OCI-LY7 (cell line): ENCODE results near the gene C19orf25. TPM values are rescaled to one million over a fixed set of nuclear protein-coding genes. Genes with fewer than 3 reads are reported as not detected.

Experiments
- BruUV-seq: library from RNA; stranded (reverse); fragments of 400-500 nt; replicated peaks from 2 replicates; lab custom pipeline; 2021; lab: Mats Ljungman, UMichigan
- CTCF ChIA-PET: fragments of 300-600 bp; sonication (Branson Sonifier 250); formaldehyde crosslinking; loops from one replicate; lab custom pipeline; 2022; ENCODE audit warnings: antibody characterized with exemption; ENCODE audit not compliant: unreplicated experiment; lab: Charles Lee
- POLR2A ChIA-PET: fragments of 300-600 bp; sonication (Branson Sonifier 250); formaldehyde crosslinking; loops from one replicate; lab custom pipeline; 2022; ENCODE audit warnings: antibody characterized with exemption; lab: Charles Lee
- DNase-seq: peaks from one replicate; pipeline ENCODE4 v3.0.0-alpha.2; 2015; ENCODE audit warnings: low spot score
- H2AFZ ChIP-seq: fragments of 200-600 bp; sonication (generic), shearing (Covaris generic); 2 replicates; pipeline ENCODE4 v1.6.1; 2014; ENCODE audit warnings: mild to moderate bottlenecking, antibody characterized with exemption, low read length, moderate library complexity
- H3K27ac ChIP-seq: fragments of 200-600 bp; sonication (generic); 2 replicates; pipeline ENCODE4 v1.5.1; 2014; ENCODE audit warnings: mixed run types, low read depth, mild to moderate bottlenecking, moderate library complexity, low read length, inconsistent platforms; ENCODE audit not compliant: poor library complexity, severe bottlenecking
- H3K36me3 ChIP-seq: fragments of 200-600 bp; sonication (generic); 2 replicates; pipeline ENCODE4 v1.6.1; 2014; ENCODE audit warnings: mild to moderate bottlenecking, antibody characterized with exemption, low read length, moderate library complexity, mixed read lengths; ENCODE audit not compliant: insufficient read depth
- H3K4me1 ChIP-seq: fragments of 200-600 bp; sonication (generic); 2 replicates; pipeline ENCODE4 v1.5.1; 2014; ENCODE audit warnings: mild to moderate bottlenecking, low read length; ENCODE audit not compliant: insufficient read depth, poor library complexity, severe bottlenecking
- H3K4me2 ChIP-seq: fragments of 200-600 bp; sonication (generic); 2 replicates; pipeline ENCODE4 v1.6.1; 2014; ENCODE audit warnings: mild to moderate bottlenecking, low read length
- H3K4me3 ChIP-seq: fragments of 200-600 bp; sonication (generic); 2 replicates; pipeline ENCODE4 v1.5.1; 2014; ENCODE audit warnings: mild to moderate bottlenecking, low read depth, low read length; ENCODE audit not compliant: poor library complexity, severe bottlenecking
- H3K79me2 ChIP-seq: fragments of 200-600 bp; sonication (generic); 2 replicates; pipeline ENCODE4 v1.6.1; 2016; ENCODE audit warnings: low read depth, mild to moderate bottlenecking, low read length, moderate library complexity, mixed read lengths; ENCODE audit not compliant: insufficient read depth
- H3K9me2 ChIP-seq: fragments of 200-600 bp; sonication (generic); 2 replicates; pipeline ENCODE4 v1.6.1; 2016; ENCODE audit warnings: mild to moderate bottlenecking, low read length, mixed read lengths; ENCODE audit not compliant: insufficient read depth
- H3K9me3 ChIP-seq: fragments of 200-600 bp; sonication (generic); 2 replicates; pipeline ENCODE4 v1.6.1; 2014; ENCODE audit warnings: mild to moderate bottlenecking, mixed run types, low read length, mixed read lengths
- H4K20me1 ChIP-seq: fragments of 200-600 bp; sonication (generic); 2 replicates; pipeline ENCODE4 v1.6.1; 2014; ENCODE audit warnings: mild to moderate bottlenecking, antibody characterized with exemption, low read length, moderate library complexity, mixed read lengths; ENCODE audit not compliant: insufficient read depth
- CTCF ChIP-seq: fragments of 200-600 bp; sonication (generic); conservative IDR thresholded peaks from 2 replicates; pipeline ENCODE4 v1.5.1; 2014; ENCODE audit warnings: mild to moderate bottlenecking, antibody characterized with exemption, low read length, moderate library complexity, mixed read lengths
- EZH2phosphoT487 ChIP-seq: fragments of 200-600 bp; sonication (generic); IDR thresholded peaks from 2 replicates; pipeline ENCODE4 v1.6.1; 2018; ENCODE audit warnings: low read depth, borderline replicate concordance, mild to moderate bottlenecking, mixed run types, antibody characterized with exemption, low read length, moderate library complexity, mixed read lengths
- intact Hi-C: fragments of 100-400 bp; cut with micrococcal nuclease; formaldehyde crosslinking; loops from one replicate; pipeline ENCODE4 v1.10.0; 2022; ENCODE audit not compliant: unreplicated experiment
- total RNA-seq, 2 experiments: library from RNA; depleted of rRNA in 1 of 2; stranded (reverse); fragments of >200 nt in 1 of 2; shearing (Covaris generic) in 1 of 2; gene quantifications; 2 replicates each; pipeline ENCODE4 v1.2.3, GENCODE V29; 2014 to 2022

Gene C19orf25
- total RNA-seq, 2 experiments from 2014 or later, result 45.6 to 58.6 TPM

- H3K79me2 ChIP-seq, result no peaks in the 10 kb centered on the region
- H3K4me2 ChIP-seq, result no peak overlapping the region
- TF ChIP-seq CTCF, result no peak
- no peak for TF ChIP-seq EZH2phosphoT487
- ChIA-PET POLR2A (no interaction called here), CTCF (no interaction called here)
- H3K9me3 ChIP-seq, result no peaks in the 10 kb centered on the region
- no TSS peak for BruUV-seq
- H3K9me2 ChIP-seq, result no peaks in the 10 kb centered on the region
- no peaks in the 10 kb centered on the region for H3K4me1 ChIP-seq
- intact Hi-C loops, result no loop called here
- no peak overlapping the region for H3K27ac ChIP-seq
- no peaks in the 10 kb centered on the region for H4K20me1 ChIP-seq
- H2AFZ ChIP-seq, result no peak overlapping the region
- no peaks in the 10 kb centered on the region for H3K36me3 ChIP-seq
- no peak for DNase-seq
- H3K4me3 ChIP-seq, result no peak overlapping the region
These were observed 43.8 kb upstream of the C19orf25 start for GRCh38 chr19:1522838-1523237.

GRCh38 chr19:1522061-1522460, 43.0 kb upstream of the C19orf25 start:
- Histone ChIP-seq H4K20me1 (no peaks in the 10 kb centered on the region), H3K79me2 (no peaks in the 10 kb centered on the region), H3K36me3 (no peaks in the 10 kb centered on the region), H3K4me1 (no peaks in the 10 kb centered on the region), H3K9me3 (no peaks in the 10 kb centered on the region), H3K9me2 (no peaks in the 10 kb centered on the region), H3K4me3 (no peak overlapping the region), H2AFZ (no peak overlapping the region), H3K4me2 (no peak overlapping the region), H3K27ac (no peak overlapping the region)
- no TSS peak for BruUV-seq
- intact Hi-C loops, result no loop called here
- no peak for TF ChIP-seq CTCF
- no peak for TF ChIP-seq EZH2phosphoT487
- POLR2A ChIA-PET, result no interaction called here
- CTCF ChIA-PET, result no interaction called here
- DNase-seq, result no peak

- no TSS peak for BruUV-seq
- Histone ChIP-seq H3K4me2 (no peak overlapping the region), H3K4me1 (no peaks in the 10 kb centered on the region), H3K9me2 (no peaks in the 10 kb centered on the region), H3K79me2 (no peaks in the 10 kb centered on the region), H3K27ac (no peak overlapping the region), H3K9me3 (no peaks in the 10 kb centered on the region), H3K4me3 (no peak overlapping the region), H3K36me3 (no peaks in the 10 kb centered on the region), H2AFZ (no peak overlapping the region), H4K20me1 (no peaks in the 10 kb centered on the region)
- no peak for DNase-seq
- ChIA-PET CTCF (no interaction called here), POLR2A (no interaction called here)
- TF ChIP-seq CTCF (no peak), EZH2phosphoT487 (no peak)
- intact Hi-C loops, result no loop called here
These were observed 42.6 kb upstream of the C19orf25 start for GRCh38 chr19:1521636-1522035.
